Thymus (tissue), 11 donors: ENCODE measurements around the gene BCAS4. TPM values are rescaled to one million over a fixed set of nuclear protein-coding genes. Genes with fewer than 3 reads are reported as not detected.

ENCODE experiments used
- DNase-seq, 9 donors: peaks; one replicate each; pipeline ENCODE4 v3.0.0-alpha.2; 2013; ENCODE audit warnings: low spot score in 9 of 9, low read depth in 6 of 9, missing footprints in 1 of 9
- H3K27ac ChIP-seq, 2 donors: one replicate each; pipeline ENCODE4 v1.5.1; 2013; ENCODE audit warnings: control low read depth in 1 of 2, low read depth in 1 of 2, low read length in 1 of 2, mild to moderate bottlenecking in 1 of 2, moderate library complexity in 1 of 2
- H3K27me3 ChIP-seq, 2 donors: one replicate each; pipeline ENCODE4 v1.5.1; 2013; ENCODE audit warnings: low read length in 1 of 2; ENCODE audit not compliant: control insufficient read depth in 2 of 2, insufficient read depth in 1 of 2
- H3K36me3 ChIP-seq, 2 donors: one replicate each; pipeline ENCODE4 v1.5.1; 2013; ENCODE audit warnings: low read length in 1 of 2, mild to moderate bottlenecking in 1 of 2, moderate library complexity in 1 of 2; ENCODE audit not compliant: control insufficient read depth in 2 of 2, insufficient read depth in 2 of 2
- H3K4me1 ChIP-seq, 2 donors: one replicate each; pipeline ENCODE4 v1.5.1; 2013; ENCODE audit warnings: low read length in 2 of 2; ENCODE audit not compliant: control insufficient read depth in 2 of 2, insufficient read depth in 2 of 2
- H3K4me3 ChIP-seq, 2 donors: one replicate each; pipeline ENCODE4 v1.5.1; 2013; ENCODE audit warnings: low read length in 2 of 2, control low read depth in 1 of 2, mild to moderate bottlenecking in 1 of 2
- H3K9me3 ChIP-seq, 2 donors: one replicate each; pipeline ENCODE4 v1.5.1; 2013; ENCODE audit warnings: low read length in 1 of 2, mild to moderate bottlenecking in 1 of 2; ENCODE audit not compliant: control insufficient read depth in 2 of 2, insufficient read depth in 1 of 2
- WGBS: extraction: QIAGEN DNeasy Blood & Tissue Kit; methylation state at CpG from one replicate; pipeline ENCODE4 v1.1.7; 2013; 5-methylcytosine and 5-hydroxymethylcytosine counted together
- polyA plus RNA-seq: library from polyadenylated mRNA; stranded (reverse); fragments of 200-250 nt; gene quantifications from one replicate; pipeline ENCODE4 v1.2.3, GENCODE V29; 2013
- total RNA-seq: library from RNA; stranded (reverse); fragments of 120-200 nt; gene quantifications from one replicate; pipeline ENCODE4 v1.2.4, GENCODE V29; 2013
- donor health status: healthy.

Gene BCAS4
- total and polyA plus RNA-seq, 2 donors: 14.5 to 17.5 TPM

DNA sequence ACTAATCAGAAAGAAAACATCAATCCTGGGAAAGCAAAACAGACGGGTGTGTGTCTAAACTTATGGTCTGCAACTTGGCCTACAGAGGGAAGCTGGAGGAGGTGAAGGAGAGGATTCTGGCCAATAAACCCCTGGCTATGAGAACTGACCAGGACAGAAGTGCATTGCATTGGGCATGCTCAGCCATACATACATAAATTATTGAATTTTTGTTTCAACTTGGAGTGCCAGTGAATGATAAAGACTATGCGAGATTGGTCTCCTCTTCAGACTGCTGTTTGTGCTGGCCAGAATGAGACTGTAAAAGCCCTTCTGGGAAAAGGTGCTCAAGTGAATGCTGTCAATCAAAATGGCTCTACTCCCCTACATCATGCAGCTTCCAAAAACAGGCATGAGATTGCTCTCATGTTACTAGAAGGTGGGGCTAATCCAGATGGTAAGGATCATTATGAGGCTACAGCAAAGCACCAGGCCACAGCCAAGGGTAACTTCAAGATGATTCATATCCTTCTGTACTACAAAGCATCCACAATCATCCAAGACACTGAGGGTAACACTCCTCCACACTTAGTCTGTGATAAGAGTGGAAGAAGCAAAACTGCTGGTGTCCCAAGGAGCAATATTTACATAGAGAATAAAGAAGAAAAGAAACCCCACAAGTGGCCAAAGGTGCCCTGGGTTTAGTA is 119.0 kb downstream of the BCAS4 start:
- no peak for DNase-seq
- H3K27me3 ChIP-seq: no peaks in the 10 kb centered on the region
- no peaks in the 10 kb centered on the region for H3K9me3 ChIP-seq
- H3K27ac ChIP-seq: no peak overlapping the region
- 90% methylated on average over 2 of the region's 2 CpGs for WGBS
- no peaks in the 10 kb centered on the region for H3K4me1 ChIP-seq
- peaks cover 9 to 29% of the 10 kb centered on the region in 2 donors for H3K36me3 ChIP-seq
- no peak overlapping the region for H3K4me3 ChIP-seq

DNA sequence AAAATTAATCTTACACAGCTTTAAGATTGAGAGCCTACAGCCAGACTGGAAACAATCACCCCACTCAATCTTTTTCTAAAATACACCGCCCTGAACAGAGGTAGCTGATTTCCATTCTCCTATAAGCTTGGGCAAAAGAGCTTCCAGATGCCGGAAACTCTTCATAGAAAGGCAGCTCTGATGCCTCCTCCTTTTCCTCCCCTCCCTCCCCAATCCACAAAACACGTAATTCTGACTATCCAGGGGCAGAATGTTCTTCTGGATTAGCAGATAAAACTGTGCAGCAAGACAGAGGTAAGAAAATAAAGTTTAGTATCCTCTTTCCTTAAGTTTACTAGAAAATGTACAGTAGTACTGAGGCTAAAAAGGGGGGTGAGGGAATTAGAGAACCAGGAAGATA is 120.6 kb downstream of the BCAS4 start:
- Histone ChIP-seq H3K4me1 (no peaks in the 10 kb centered on the region), H3K4me3 (no peak overlapping the region)
- WGBS: 85% methylated on average over 3 of the region's 3 CpGs

DNA sequence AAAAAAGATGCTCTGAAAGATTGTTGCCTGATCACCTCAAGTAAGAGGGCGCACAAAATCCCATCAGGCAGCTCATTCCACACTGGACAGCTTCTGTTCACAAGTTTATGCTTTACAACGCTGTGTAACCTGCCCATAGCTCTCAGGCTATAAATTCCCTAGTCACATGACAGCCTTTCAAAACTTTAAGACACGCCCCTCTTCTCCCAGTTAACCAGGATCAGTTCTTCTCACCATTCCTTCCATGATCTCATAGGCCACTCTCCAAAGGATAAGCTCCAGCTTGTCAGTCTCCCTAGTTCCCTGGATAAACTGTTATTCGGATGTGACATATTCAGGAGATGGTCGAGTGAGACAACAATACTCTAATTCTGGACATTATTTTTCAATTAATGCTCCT is 121.4 kb downstream of the BCAS4 start:
- no peaks in the 10 kb centered on the region for H3K9me3 ChIP-seq
- 81% methylated on average over 5 of the region's 5 CpGs for WGBS
- no peak for DNase-seq
- H3K4me1 ChIP-seq: no peaks in the 10 kb centered on the region
- peaks cover 6 to 34% of the 10 kb centered on the region in 2 donors for H3K36me3 ChIP-seq
- H3K4me3 ChIP-seq: no peak overlapping the region
- no peaks in the 10 kb centered on the region for H3K27me3 ChIP-seq
- no peak overlapping the region for H3K27ac ChIP-seq

More for the DNA sequence above, 120.6 kb downstream of the BCAS4 start:
- Histone ChIP-seq H3K36me3 (peaks cover 6 to 34% of the 10 kb centered on the region in 2 donors), H3K27me3 (no peaks in the 10 kb centered on the region), H3K9me3 (no peaks in the 10 kb centered on the region), H3K27ac (no peak overlapping the region)
- DNase-seq: no peak

DNA sequence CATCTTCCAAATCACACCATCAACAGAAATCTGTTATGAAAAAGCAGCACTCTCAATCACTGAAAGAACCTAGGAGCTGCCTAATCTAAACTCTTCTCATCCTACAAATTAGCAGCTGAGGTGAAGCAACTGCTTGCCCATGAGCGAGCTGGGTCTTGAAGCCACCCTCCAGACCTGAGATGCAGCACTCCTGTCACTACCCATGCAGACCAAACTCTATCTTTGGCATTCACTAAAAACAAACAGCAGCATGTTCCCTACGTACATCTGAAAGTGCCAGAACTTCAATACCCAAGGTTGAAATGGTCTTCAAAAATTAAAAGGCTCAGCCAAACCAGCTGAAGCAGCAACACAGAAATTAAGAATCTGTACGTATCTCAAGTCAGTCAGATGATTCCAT is 122.1 kb downstream of the BCAS4 start:
- Histone ChIP-seq H3K27ac (peak overlapping the region in 1 of 2 donors; percentile 20), H3K36me3 (peaks cover 8 to 32% of the 10 kb centered on the region in 2 donors), H3K9me3 (no peaks in the 10 kb centered on the region), H3K27me3 (no peaks in the 10 kb centered on the region), H3K4me3 (no peak overlapping the region), H3K4me1 (no peaks in the 10 kb centered on the region)
- DNase-seq: no peak
- WGBS: 91% methylated on average over 3 of the region's 3 CpGs

DNA sequence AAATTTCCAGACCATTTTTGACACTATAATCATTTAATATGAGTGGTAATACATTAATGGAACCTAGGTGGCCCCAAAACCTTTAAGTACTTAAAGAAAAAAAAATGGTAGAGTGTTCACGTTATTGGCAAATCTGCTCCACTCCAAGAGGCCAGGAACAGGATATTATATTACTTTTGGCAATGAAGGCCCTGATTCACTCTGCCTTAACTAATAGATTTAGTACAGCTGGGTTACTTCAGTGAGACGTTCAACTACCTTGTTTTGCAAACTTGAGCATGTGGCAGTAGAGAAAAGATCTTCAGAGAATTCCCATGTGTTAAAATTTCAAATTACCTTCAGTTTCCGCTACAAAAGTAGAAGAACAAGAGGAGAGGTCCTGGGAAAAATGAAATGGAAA is 123.5 kb downstream of the BCAS4 start:
- Histone ChIP-seq H3K4me1 (no peaks in the 10 kb centered on the region), H3K36me3 (peaks cover 14 to 31% of the 10 kb centered on the region in 2 donors), H3K4me3 (no peak overlapping the region), H3K9me3 (no peaks in the 10 kb centered on the region), H3K27me3 (no peaks in the 10 kb centered on the region), H3K27ac (no peak overlapping the region)
- no peak for DNase-seq
- 93% methylated on average over 3 of the region's 3 CpGs for WGBS

DNA sequence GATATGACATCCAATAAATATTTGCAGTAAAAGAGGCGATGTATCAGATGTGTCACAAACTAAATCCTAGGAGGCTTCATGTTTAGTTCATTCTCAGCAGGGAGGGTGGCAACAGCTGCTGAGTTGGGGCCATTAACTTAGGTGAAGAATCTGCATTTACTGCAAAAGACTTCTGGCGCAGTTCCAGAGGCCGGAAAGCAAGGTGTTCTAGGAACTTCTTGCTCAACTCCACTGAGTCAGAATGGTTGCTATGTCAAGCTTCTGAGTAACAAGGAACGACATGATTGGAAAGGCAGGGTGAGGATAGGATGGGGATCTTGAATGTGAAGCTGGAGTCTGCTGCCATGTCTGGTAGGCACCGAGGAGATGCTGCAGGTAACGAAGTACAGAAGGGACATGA is 124.7 kb downstream of the BCAS4 start:
- WGBS: 97% methylated on average over 6 of the region's 6 CpGs
- H3K4me3 ChIP-seq: no peak overlapping the region
- H3K27ac ChIP-seq: no peak overlapping the region
- H3K27me3 ChIP-seq: no peaks in the 10 kb centered on the region
- no peak for DNase-seq
- peaks cover 13 to 35% of the 10 kb centered on the region in 2 donors for H3K36me3 ChIP-seq
- H3K4me1 ChIP-seq: no peaks in the 10 kb centered on the region
- H3K9me3 ChIP-seq: no peaks in the 10 kb centered on the region

DNA sequence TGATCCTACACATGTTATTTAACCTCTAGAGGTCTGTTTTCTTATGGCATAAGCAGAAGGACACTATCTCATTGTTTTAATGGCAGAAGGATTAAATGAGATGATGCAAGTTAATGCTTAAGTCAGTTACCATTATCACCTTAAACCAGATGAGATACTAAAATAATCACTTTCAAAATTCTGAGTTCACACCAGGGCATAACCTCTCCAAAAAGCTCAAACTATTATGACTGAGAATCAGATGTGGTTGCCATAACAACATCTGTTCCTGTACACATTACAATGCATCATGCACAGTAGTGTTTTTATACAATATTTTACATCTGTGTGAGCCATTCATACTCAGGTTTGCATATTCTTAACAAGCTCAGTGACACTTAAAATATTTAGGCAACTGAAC is 126.1 kb downstream of the BCAS4 start:
- DNase-seq: no peak

DNA sequence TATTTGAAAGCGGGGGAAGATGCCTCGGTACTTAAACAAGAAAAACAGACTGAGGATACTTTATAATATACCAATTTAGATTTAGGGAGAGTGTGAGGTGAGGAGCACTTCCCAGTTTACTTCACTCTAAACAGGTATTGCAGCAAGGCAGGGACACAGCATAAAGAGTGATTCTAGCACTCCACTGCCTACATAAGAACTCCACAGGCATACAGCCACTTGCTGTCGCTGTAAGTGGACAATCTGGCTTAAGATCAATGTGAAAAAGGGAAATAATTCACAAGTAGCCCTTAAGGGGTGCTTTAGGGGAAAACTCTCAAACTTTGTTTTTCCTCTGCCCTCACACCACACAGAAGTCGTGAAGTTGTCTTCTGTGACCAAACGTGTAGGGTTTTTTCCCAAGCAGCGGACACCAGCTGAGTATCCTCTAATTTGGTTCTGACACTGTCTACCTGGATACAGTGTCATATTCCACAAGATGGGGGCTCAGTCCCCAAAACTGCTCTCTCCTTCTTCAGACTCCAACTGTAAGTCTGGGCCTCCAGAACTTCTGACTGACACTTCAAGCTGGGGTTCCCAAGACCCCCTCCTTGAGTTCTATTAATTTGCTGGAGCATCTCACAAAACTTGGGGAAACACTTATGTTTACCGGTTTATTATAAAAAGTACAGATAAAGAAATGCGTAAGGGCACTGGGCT is 127.1 kb downstream of the BCAS4 start:
- Histone ChIP-seq H3K27ac (peak overlapping the region in 1 of 2 donors; percentile 31), H3K27me3 (no peaks in the 10 kb centered on the region), H3K4me1 (peaks cover 0 to 6% of the 10 kb centered on the region in 2 donors), H3K4me3 (no peak overlapping the region), H3K9me3 (no peaks in the 10 kb centered on the region), H3K36me3 (peaks cover 20 to 30% of the 10 kb centered on the region in 2 donors)
- 90% methylated on average over 8 of the region's 8 CpGs for WGBS
- no peak for DNase-seq

More for the DNA sequence above, 126.1 kb downstream of the BCAS4 start:
- no peaks in the 10 kb centered on the region for H3K9me3 ChIP-seq
- H3K27me3 ChIP-seq: no peaks in the 10 kb centered on the region
- H3K4me3 ChIP-seq: no peak overlapping the region
- H3K36me3 ChIP-seq: peaks cover 20 to 37% of the 10 kb centered on the region in 2 donors
- H3K4me1 ChIP-seq: peaks cover 0 to 6% of the 10 kb centered on the region in 2 donors
- no peak overlapping the region for H3K27ac ChIP-seq

DNA sequence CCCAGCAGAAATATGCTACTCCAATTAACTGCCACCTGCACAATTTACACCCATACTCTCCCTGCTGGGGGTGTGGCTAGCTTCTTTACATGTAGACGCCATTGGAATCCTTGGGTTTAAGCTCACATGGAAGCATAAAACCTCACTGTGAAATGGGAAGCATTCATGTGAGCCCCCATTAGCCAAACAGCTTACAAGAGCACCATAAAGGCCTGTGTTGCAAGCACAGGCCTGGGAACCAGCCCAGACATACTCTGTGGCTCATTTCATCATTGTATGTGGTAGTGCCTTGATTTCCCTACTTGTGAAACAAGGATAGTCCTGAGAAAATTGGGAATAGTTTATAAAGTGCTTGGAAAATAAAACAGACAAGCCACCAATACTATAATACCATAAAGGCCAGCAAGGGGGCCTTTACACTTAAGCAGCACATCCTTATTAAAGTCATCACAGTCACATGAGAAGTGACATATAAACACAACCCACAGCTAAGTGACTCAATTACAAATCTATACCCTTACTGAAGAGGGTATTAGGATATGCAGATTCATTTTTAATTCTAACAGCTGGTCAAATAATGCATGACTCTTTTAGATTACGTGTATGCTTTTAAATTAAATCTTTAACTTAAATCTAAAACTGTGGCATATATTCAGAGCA is 129.5 kb downstream of the BCAS4 start:
- Histone ChIP-seq H3K36me3 (peaks cover 25 to 30% of the 10 kb centered on the region in 2 donors), H3K27ac (no peak overlapping the region), H3K9me3 (no peaks in the 10 kb centered on the region), H3K27me3 (no peaks in the 10 kb centered on the region), H3K4me1 (peaks cover 10 to 17% of the 10 kb centered on the region in 2 donors), H3K4me3 (no peak overlapping the region)
- 84% methylated on average over 2 of the region's 2 CpGs for WGBS
- DNase-seq: no peak
